DND-41 (cell line): ENCODE measurements around the gene TTC23.

Experiments used
- ATAC-seq: fragments of 200-7000 bp; cut with Tn5 transposase; 3 replicates; pipeline ENCODE4 v1.9.1; 2021; ENCODE audit warnings: low read depth; ENCODE audit not compliant: insufficient read depth
- DNase-seq: peaks from one replicate; pipeline ENCODE4 v3.0.0-alpha.2; 2020
- H2AFZ ChIP-seq: 2 replicates; pipeline ENCODE4 v1.6.0; 2012; ENCODE audit warnings: low read depth, low read length
- H3K27ac ChIP-seq: 2 replicates; pipeline ENCODE4 v1.5.1; 2012; ENCODE audit warnings: low read length, inconsistent platforms
- H3K27me3 ChIP-seq: fragments of 200-600 bp; sonication (generic); 2 replicates; pipeline ENCODE4 v1.6.0; 2012; ENCODE audit warnings: low read length, mild to moderate bottlenecking, inconsistent platforms; ENCODE audit not compliant: insufficient read depth, poor library complexity
- H3K36me3 ChIP-seq: 2 replicates; pipeline ENCODE4 v1.5.1; 2012; ENCODE audit warnings: low read length, inconsistent platforms; ENCODE audit not compliant: insufficient read depth
- H3K4me1 ChIP-seq: 2 replicates; pipeline ENCODE4 v1.5.1; 2012; ENCODE audit warnings: mild to moderate bottlenecking, low read length; ENCODE audit not compliant: insufficient read depth
- H3K4me2 ChIP-seq: 2 replicates; pipeline ENCODE4 v1.6.0; 2012; ENCODE audit warnings: mild to moderate bottlenecking, moderate library complexity, low read length, inconsistent platforms; ENCODE audit not compliant: insufficient read depth
- H3K4me3 ChIP-seq, 2 experiments: fragments of 200-600 bp in 1 of 2; shearing (Covaris generic) in 1 of 2; 2 replicates each; pipeline ENCODE4 v1.5.1; 2012 to 2016; ENCODE audit warnings: inconsistent platforms in 2 of 2, low read length in 2 of 2, mild to moderate bottlenecking in 2 of 2, low read depth in 1 of 2, moderate library complexity in 1 of 2
- H3K79me2 ChIP-seq: 2 replicates; pipeline ENCODE4 v1.6.0; 2012; ENCODE audit warnings: low read length, inconsistent platforms; ENCODE audit not compliant: insufficient read depth
- H3K9ac ChIP-seq: 2 replicates; pipeline ENCODE4 v1.6.0; 2012; ENCODE audit warnings: low read depth, mild to moderate bottlenecking, inconsistent platforms, low read length, moderate library complexity
- H3K9me3 ChIP-seq: 2 replicates; pipeline ENCODE4 v1.5.1; 2012; ENCODE audit warnings: low read length, moderate library complexity, mild to moderate bottlenecking, inconsistent platforms; ENCODE audit not compliant: insufficient read depth, severe bottlenecking
- H4K20me1 ChIP-seq: 2 replicates; pipeline ENCODE4 v1.6.0; 2012; ENCODE audit warnings: low read length; ENCODE audit not compliant: insufficient read depth
- CTCF ChIP-seq: IDR thresholded peaks from 2 replicates; pipeline ENCODE4 v1.5.1; 2012; ENCODE audit warnings: borderline replicate concordance, low read length, moderate library complexity, mild to moderate bottlenecking; ENCODE audit not compliant: poor library complexity, severe bottlenecking; ENCODE audit errors: extremely low read depth
- EZH2 ChIP-seq: IDR thresholded peaks from 3 replicates; pipeline ENCODE4 v1.6.1; 2012; ENCODE audit warnings: borderline replicate concordance, low read depth, mild to moderate bottlenecking, moderate library complexity, low read length, inconsistent platforms; ENCODE audit not compliant: severe bottlenecking

TTC23 gene

GRCh38 chr15:99090011-99090699 is 159.2 kb downstream of the TTC23 start:
- Histone ChIP-seq H3K36me3 (no peaks in the 10 kb centered on the region), H3K4me3 (no peak overlapping the region), H3K4me2 (no peak overlapping the region), H2AFZ (no peak overlapping the region), H3K4me1 (no peaks in the 10 kb centered on the region), H3K27me3 (no peaks in the 10 kb centered on the region), H3K9me3 (no peaks in the 10 kb centered on the region), H3K9ac (no peak overlapping the region), H4K20me1 (no peaks in the 10 kb centered on the region), H3K27ac (no peak overlapping the region), H3K79me2 (no peaks in the 10 kb centered on the region)
- no peak for TF ChIP-seq CTCF
- ATAC-seq (peak; percentile 71), DNase-seq (peak; percentile 30)

GRCh38 chr15:99087405-99087943 is 161.9 kb downstream of the TTC23 start:
- Histone ChIP-seq H3K79me2 (no peaks in the 10 kb centered on the region), H3K27me3 (no peaks in the 10 kb centered on the region), H3K4me2 (no peak overlapping the region), H3K27ac (no peak overlapping the region), H3K9me3 (peaks cover 4% of the 10 kb centered on the region), H3K36me3 (no peaks in the 10 kb centered on the region), H3K4me1 (no peaks in the 10 kb centered on the region), H3K9ac (no peak overlapping the region), H4K20me1 (no peaks in the 10 kb centered on the region), H2AFZ (no peak overlapping the region), H3K4me3 (no peak overlapping the region)
- ATAC-seq (no peak), DNase-seq (no peak)
- no peak for TF ChIP-seq EZH2
- no peak for TF ChIP-seq CTCF

GRCh38 chr15:99086327-99086667 is 163.1 kb downstream of the TTC23 start:
- H3K27ac ChIP-seq = no peak overlapping the region
- no peaks in the 10 kb centered on the region for H3K27me3 ChIP-seq
- H3K9ac ChIP-seq = no peak overlapping the region
- no peaks in the 10 kb centered on the region for H4K20me1 ChIP-seq
- H3K4me3 ChIP-seq = no peak overlapping the region
- peaks cover 4% of the 10 kb centered on the region for H3K9me3 ChIP-seq
- H3K4me2 ChIP-seq = no peak overlapping the region
- ATAC-seq = no peak
- no peaks in the 10 kb centered on the region for H3K79me2 ChIP-seq
- TF ChIP-seq CTCF (no peak), EZH2 (no peak)
- no peaks in the 10 kb centered on the region for H3K4me1 ChIP-seq
- H2AFZ ChIP-seq = no peak overlapping the region
- H3K36me3 ChIP-seq = no peaks in the 10 kb centered on the region
- no peak for DNase-seq
